H1 (cell line): ENCODE data around the gene AHSP. TPM values are rescaled to one million over a fixed set of nuclear protein-coding genes. Genes with fewer than 3 reads are reported as not detected.

ENCODE experiments used
- CTCF ChIA-PET: fragments of 300-600 bp; sonication (Branson Sonifier 250); formaldehyde crosslinking; loops from one replicate; lab custom pipeline; 2021; ENCODE audit not compliant: partially characterized antibody; lab: Charles Lee
- POLR2A ChIA-PET: fragments of 300-600 bp; sonication (Branson Sonifier 250); formaldehyde crosslinking; loops from one replicate; lab custom pipeline; 2021; ENCODE audit warnings: inconsistent platforms; ENCODE audit not compliant: partially characterized antibody; lab: Charles Lee
- DNase-seq, 2 experiments: peaks; one replicate each; pipeline versions ENCODE4 v3.0.0 to v3.0.0-alpha.2; 2010 to 2022; ENCODE audit warnings: low spot score in 2 of 2, low read depth in 1 of 2, mixed read lengths in 1 of 2
- FAIRE-seq: peaks from 2 replicates; lab custom pipeline; 2011; peaks lifted over from hg19 to GRCh38; lab: Jason Lieb, UNC
- H2AFZ ChIP-seq: 2 replicates; pipeline ENCODE4 v1.8.1; 2012; ENCODE audit warnings: low read length, inconsistent platforms
- H2AK5ac ChIP-seq: 2 replicates; pipeline ENCODE4 v1.6.1; 2013; ENCODE audit warnings: low read depth, low read length
- H2BK120ac ChIP-seq: replicated peaks from 2 replicates; pipeline ENCODE3; 2013; ENCODE audit warnings: low read depth, low read length, inconsistent platforms
- H2BK12ac ChIP-seq: 2 replicates; pipeline ENCODE4 v1.6.1; 2013; ENCODE audit warnings: low read depth, low read length
- H2BK15ac ChIP-seq: 2 replicates; pipeline ENCODE4 v1.6.1; 2013; ENCODE audit warnings: low read length
- H2BK20ac ChIP-seq: 2 replicates; pipeline ENCODE4 v1.6.1; 2013; ENCODE audit warnings: low read length
- H2BK5ac ChIP-seq: 2 replicates; pipeline ENCODE4 v1.6.1; 2013; ENCODE audit warnings: low read depth, low read length
- H3K14ac ChIP-seq: 2 replicates; pipeline ENCODE4 v1.6.1; 2013; ENCODE audit warnings: inconsistent platforms; ENCODE audit not compliant: insufficient read length
- H3K18ac ChIP-seq: 2 replicates; pipeline ENCODE4 v1.6.1; 2013; ENCODE audit warnings: low read length; ENCODE audit errors: extremely low read depth
- H3K23ac ChIP-seq: 2 replicates; pipeline ENCODE4 v1.6.1; 2013; ENCODE audit warnings: inconsistent platforms; ENCODE audit not compliant: insufficient read length
- H3K23me2 ChIP-seq: 2 replicates; pipeline ENCODE4 v1.6.1; 2013; ENCODE audit warnings: low read depth, low read length
- H3K27ac ChIP-seq: 2 replicates; pipeline ENCODE4 v1.6.1; 2011; ENCODE audit warnings: low read depth, low read length, inconsistent platforms
- H3K27me3 ChIP-seq, 4 experiments: replicated peaks in 1 of 4; 1 replicate in 1 of 4; 2 replicates in 3 of 4; pipeline versions ENCODE4 v1.6.1 to v1.8.1; 2011 to 2013; ENCODE audit warnings: low read length in 3 of 4, mild to moderate bottlenecking in 3 of 4, inconsistent platforms in 2 of 4, mixed read lengths in 2 of 4, moderate library complexity in 1 of 4; ENCODE audit not compliant: control insufficient read depth in 3 of 4, insufficient read depth in 3 of 4; ENCODE audit errors: extremely low read depth in 1 of 4
- H3K36me3 ChIP-seq, 4 experiments: 2 replicates each; pipeline versions ENCODE4 v1.6.1 to v1.8.1; 2011 to 2013; ENCODE audit warnings: mild to moderate bottlenecking in 4 of 4, low read length in 3 of 4, moderate library complexity in 2 of 4, control low read depth in 1 of 4, inconsistent platforms in 1 of 4; ENCODE audit not compliant: insufficient read depth in 4 of 4, control insufficient read depth in 2 of 4
- H3K4ac ChIP-seq: replicated peaks from 2 replicates; pipeline ENCODE3; 2013; ENCODE audit warnings: low read length, low read depth, mixed read lengths, inconsistent platforms; ENCODE audit not compliant: insufficient read length
- H3K4me1 ChIP-seq, 4 experiments: replicated peaks in 1 of 4; 1 replicate in 1 of 4; 2 replicates in 3 of 4; pipeline versions ENCODE4 v1.6.1 to v1.8.1; 2011 to 2013; ENCODE audit warnings: low read length in 3 of 4, inconsistent platforms in 2 of 4, mixed read lengths in 1 of 4; ENCODE audit not compliant: insufficient read depth in 4 of 4, control insufficient read depth in 3 of 4
- H3K4me2 ChIP-seq, 2 experiments: 2 replicates each; pipeline versions ENCODE4 v1.6.1 to v1.8.1; 2011 to 2013; ENCODE audit warnings: low read depth in 2 of 2, low read length in 2 of 2, control low read depth in 1 of 2, inconsistent platforms in 1 of 2, mild to moderate bottlenecking in 1 of 2; ENCODE audit not compliant: insufficient read depth in 1 of 2
- H3K4me3 ChIP-seq, 4 experiments: fragments of 200-600, 300-600 bp in 1 of 4; sonication (generic), shearing (Covaris generic), sonication (Bioruptor Twin) in 1 of 4; 2 replicates each; pipeline versions ENCODE4 v1.5.1 to v1.8.1; 2011 to 2016; ENCODE audit warnings: low read length in 4 of 4, low read depth in 3 of 4, control low read depth in 2 of 4, inconsistent platforms in 2 of 4, mild to moderate bottlenecking in 2 of 4, mixed read lengths in 1 of 4, moderate library complexity in 1 of 4; ENCODE audit not compliant: insufficient read depth in 2 of 4; ENCODE audit errors: extremely low read depth in 1 of 4
- H3K56ac ChIP-seq: replicated peaks from 2 replicates; pipeline ENCODE3; 2013; ENCODE audit warnings: low read depth, mild to moderate bottlenecking, mixed read lengths, low read length, inconsistent platforms; ENCODE audit not compliant: insufficient read length
- H3K79me1 ChIP-seq: 2 replicates; pipeline ENCODE4 v1.6.1; 2013; ENCODE audit warnings: low read depth, low read length, control low read depth
- H3K79me2 ChIP-seq, 2 experiments: 2 replicates each; pipeline versions ENCODE4 v1.6.1 to v1.8.1; 2012 to 2013; ENCODE audit warnings: low read length in 2 of 2, mild to moderate bottlenecking in 2 of 2, inconsistent platforms in 1 of 2; ENCODE audit not compliant: insufficient read depth in 2 of 2, control insufficient read depth in 1 of 2
- H3K9ac ChIP-seq, 4 experiments: replicated peaks in 1 of 4; 1 replicate in 1 of 4; 2 replicates in 3 of 4; pipeline versions ENCODE4 v1.6.1 to v1.8.1; 2011 to 2013; ENCODE audit warnings: low read depth in 3 of 4, low read length in 3 of 4, control low read depth in 2 of 4, mild to moderate bottlenecking in 2 of 4, moderate library complexity in 2 of 4, inconsistent platforms in 1 of 4; ENCODE audit errors: extremely low read depth in 1 of 4
- H3K9me3 ChIP-seq, 2 experiments: 2 replicates each; pipeline versions ENCODE4 v1.6.1 to v1.8.1; 2012 to 2013; ENCODE audit warnings: mild to moderate bottlenecking in 2 of 2, moderate library complexity in 2 of 2, control low read depth in 1 of 2, inconsistent platforms in 1 of 2, low read depth in 1 of 2, low read length in 1 of 2, mixed read lengths in 1 of 2; ENCODE audit not compliant: insufficient read depth in 2 of 2
- H4K20me1 ChIP-seq, 2 experiments: replicated peaks in 1 of 2; 2 replicates each; pipeline versions ENCODE3 to v1.8.1; 2011 to 2013; ENCODE audit warnings: inconsistent platforms in 2 of 2, low read length in 2 of 2, mild to moderate bottlenecking in 1 of 2; ENCODE audit not compliant: insufficient read depth in 2 of 2, control insufficient read depth in 1 of 2
- H4K5ac ChIP-seq: 2 replicates; pipeline ENCODE4 v1.6.1; 2013; ENCODE audit warnings: low read length, low read depth, mixed read lengths, inconsistent platforms; ENCODE audit not compliant: insufficient read length
- H4K8ac ChIP-seq: 2 replicates; pipeline ENCODE4 v1.8.0; 2013; ENCODE audit warnings: mild to moderate bottlenecking, moderate library complexity, low read length, inconsistent platforms; ENCODE audit not compliant: insufficient read depth; ENCODE audit errors: extremely low read depth
- H4K91ac ChIP-seq: replicated peaks from 2 replicates; pipeline ENCODE3; 2013; ENCODE audit warnings: low read length, mixed read lengths, inconsistent platforms; ENCODE audit not compliant: insufficient read length
- BCL11A ChIP-seq, 2 experiments: IDR thresholded peaks; one replicate each; pipeline ENCODE4 v1.6.1; 2011; ENCODE audit warnings: low read depth in 2 of 2, low read length in 2 of 2, mild to moderate bottlenecking in 2 of 2
- CBX5 ChIP-seq: fragments of 300-800, 300-1000 bp; sonication (generic); IDR thresholded peaks from 2 replicates; pipeline ENCODE4 v1.7.1; 2016; ENCODE audit warnings: antibody characterized with exemption, low read length, low read depth
- CBX8 ChIP-seq: fragments of 300-800, 300-1000 bp; sonication (generic); IDR thresholded peaks from 2 replicates; pipeline ENCODE4 v1.7.1; 2016; ENCODE audit warnings: low read depth, low read length, borderline replicate concordance
- CEBPB ChIP-seq: IDR thresholded peaks from 2 replicates; pipeline ENCODE4 v1.6.1; 2012; ENCODE audit warnings: low read depth, low read length
- CHD1 ChIP-seq: IDR thresholded peaks from 2 replicates; pipeline ENCODE4 v1.6.1; 2012; ENCODE audit warnings: low read depth, low read length, improper control_type of control experiment
- CREB1 ChIP-seq: IDR thresholded peaks from 2 replicates; pipeline ENCODE4 v1.6.1; 2012; ENCODE audit warnings: inconsistent platforms
- EGR1 ChIP-seq: IDR thresholded peaks from 2 replicates; pipeline ENCODE4 v1.6.1; 2011; ENCODE audit warnings: low read depth, low read length, borderline replicate concordance
- FOSL1 ChIP-seq: IDR thresholded peaks from 2 replicates; pipeline ENCODE4 v1.6.1; 2011; ENCODE audit warnings: mild to moderate bottlenecking, low read depth, low read length, moderate library complexity; ENCODE audit not compliant: insufficient read depth
- GTF2F1 ChIP-seq: IDR thresholded peaks from 2 replicates; pipeline ENCODE4 v1.6.1; 2012; ENCODE audit warnings: low read depth, low read length, improper control_type of control experiment, borderline replicate concordance
- JUN ChIP-seq: IDR thresholded peaks from 2 replicates; pipeline ENCODE4 v1.6.1; 2011; ENCODE audit warnings: low read depth, mild to moderate bottlenecking, improper control_type of control experiment, low read length
- SAP30 ChIP-seq: fragments of 300-600 bp; sonication (generic); IDR thresholded peaks from 2 replicates; pipeline ENCODE4 v1.7.1; 2012; ENCODE audit warnings: low read length, moderate library complexity, mild to moderate bottlenecking, inconsistent platforms; ENCODE audit not compliant: insufficient read depth, insufficient replicate concordance
- SIN3A ChIP-seq, 2 experiments: IDR thresholded peaks in 1 of 2; conservative IDR thresholded peaks in 1 of 2; 2 replicates each; pipeline ENCODE4 v1.6.1; 2011 to 2012; ENCODE audit warnings: low read length in 2 of 2, improper control_type of control experiment in 1 of 2, low read depth in 1 of 2, mild to moderate bottlenecking in 1 of 2
- SIX5 ChIP-seq: IDR thresholded peaks from 2 replicates; pipeline ENCODE4 v1.6.1; 2011; ENCODE audit warnings: mild to moderate bottlenecking, low read depth, low read length
- TEAD4 ChIP-seq: IDR thresholded peaks from 2 replicates; pipeline ENCODE4 v1.6.1; 2012; ENCODE audit warnings: low read depth, low read length, inconsistent platforms, mixed read lengths
- YY1 ChIP-seq: IDR thresholded peaks from 2 replicates; pipeline ENCODE4 v1.6.1; 2011; ENCODE audit warnings: low read depth, mild to moderate bottlenecking, low read length
- WGBS, 2 experiments: shearing (Covaris generic) in 1 of 2; methylation state at CpG; one replicate each; pipeline versions ENCODE4 v1.1.6 to v1.1.7; 2013 to 2015; ENCODE audit warnings: low lambda C conversion rate in 2 of 2, mixed read lengths in 2 of 2, inconsistent platforms in 1 of 2, low coverage in 1 of 2, missing lambda C conversion rate in 1 of 2; ENCODE audit not compliant: insufficient replicate concordance in 2 of 2, insufficient coverage in 1 of 2, insufficient read length in 1 of 2; ENCODE audit errors: extremely low coverage in 1 of 2, missing lambda C conversion rate in 1 of 2; 5-methylcytosine and 5-hydroxymethylcytosine counted together
- polyA plus RNA-seq, 7 experiments: library from polyadenylated mRNA; depleted of rRNA in 3 of 7; stranded (reverse) in 5 of 7; unstranded in 2 of 7; fragments of >200 nt in 5 of 7; fragments of 200-250 nt in 2 of 7; gene quantifications; 1 replicate in 5 of 7; 2 replicates in 1 of 7; 4 replicates in 1 of 7; pipeline versions ENCODE4 v1.2.1 to v1.2.3, GENCODE V29; 2011 to 2013; ENCODE audit warnings: missing spikeins in 2 of 7, mixed read lengths in 2 of 7
- total RNA-seq: library from RNA; stranded (reverse); fragmentation: NEBNext Ultra II Directional; extraction: Animal tissue kit (Norgen Biotek cat#: 25700); gene quantifications from 2 replicates; pipeline ENCODE4 v1.2.1, GENCODE V29; 2021

The AHSP gene
- total and polyA plus RNA-seq, 2 of the 8 experiments (the other 6 are each of a cell fraction or from before 2014, with no cell fraction given): 0.91 to 15.3 TPM

GRCh38 chr16:31577411-31577810 lies 49.7 kb downstream of the AHSP start:
- WGBS, 2 experiments: 72% methylated on average over 1 of the region's 1 CpG; no CpG with 5 or more reads in 1 of the 2 experiments

More at GRCh38 chr16:31577411-31577810, 49.7 kb downstream of the AHSP start:
- Histone ChIP-seq H4K5ac (no peak overlapping the region), H3K27ac (no peak overlapping the region), H3K4me3 (no peak overlapping the region), H2AFZ (no peak overlapping the region), H2BK120ac (no peak overlapping the region), H2BK15ac (no peak overlapping the region), H3K9me3 (peaks cover 27 to 43% of the 10 kb centered on the region in 2 experiments), H4K20me1 (no peaks in the 10 kb centered on the region), H2AK5ac (no peak overlapping the region), H2BK5ac (no peak overlapping the region), H3K79me2 (no peaks in the 10 kb centered on the region), H3K4ac (no peak overlapping the region), H3K4me2 (no peak overlapping the region), H3K23ac (no peak overlapping the region), H4K91ac (no peak overlapping the region), H3K79me1 (no peaks in the 10 kb centered on the region), H3K9ac (no peak overlapping the region), H3K36me3 (no peaks in the 10 kb centered on the region), H2BK12ac (no peak overlapping the region), H2BK20ac (no peak overlapping the region), H3K4me1 (no peaks in the 10 kb centered on the region), H3K14ac (no peak overlapping the region), H3K56ac (no peak overlapping the region), H3K27me3 (no peaks in the 10 kb centered on the region), H4K8ac (no peak overlapping the region), H3K18ac (no peak overlapping the region), H3K23me2 (no peaks in the 10 kb centered on the region)
- POLR2A ChIA-PET: no interaction called here
- no peak for FAIRE-seq
- TF ChIP-seq CEBPB: no peak
- TF ChIP-seq SIN3A (conservative IDR thresholded peaks at IDR 0.05 in 1 of 2, IDR thresholded peaks at IDR 0.05 in 1 of 2; ENCODE audit: low read depth in 1 of 2, low read length in 2 of 2): no peak
- TF ChIP-seq BCL11A (IDR thresholded peaks at IDR 0.05; ENCODE audit: low read depth in 2 of 2, low read length in 2 of 2): no peak
- no peak for TF ChIP-seq SIX5
- TF ChIP-seq JUN: no peak
- no peak for TF ChIP-seq SAP30
- no peak for TF ChIP-seq EGR1
- no peak for TF ChIP-seq TEAD4
- TF ChIP-seq YY1: no peak
- no peak for TF ChIP-seq CBX5
- TF ChIP-seq GTF2F1: no peak
- TF ChIP-seq FOSL1: no peak
- TF ChIP-seq CBX8: no peak
- no peak for TF ChIP-seq CHD1
- no peak for TF ChIP-seq CREB1
- CTCF ChIA-PET: interaction anchor here (0.6 kb wide), 1 partner anchor 65 kb away, joined by 6 read pairs; no protein-coding TSS in a partner anchor
- DNase-seq: no peak
